ENCODE measurements around the gene ANO1. TPM values are rescaled to one million over a fixed set of nuclear protein-coding genes. Genes with fewer than 3 reads are reported as not detected.

The ANO1 gene
- total RNA-seq, 4 donors from 2014 or later = 1.7 to 13.9 (median 5.3) TPM

GRCh38 chr11:70095541-70096252 lies 17.6 kb downstream of the ANO1 start:
- DNase-seq (ENCODE audit: low spot score) (no peak), ATAC-seq (ENCODE audit: low FRiP score) (no peak)
- no peak for TF ChIP-seq CTCF (IDR thresholded peaks at IDR 0.05)

DNA sequence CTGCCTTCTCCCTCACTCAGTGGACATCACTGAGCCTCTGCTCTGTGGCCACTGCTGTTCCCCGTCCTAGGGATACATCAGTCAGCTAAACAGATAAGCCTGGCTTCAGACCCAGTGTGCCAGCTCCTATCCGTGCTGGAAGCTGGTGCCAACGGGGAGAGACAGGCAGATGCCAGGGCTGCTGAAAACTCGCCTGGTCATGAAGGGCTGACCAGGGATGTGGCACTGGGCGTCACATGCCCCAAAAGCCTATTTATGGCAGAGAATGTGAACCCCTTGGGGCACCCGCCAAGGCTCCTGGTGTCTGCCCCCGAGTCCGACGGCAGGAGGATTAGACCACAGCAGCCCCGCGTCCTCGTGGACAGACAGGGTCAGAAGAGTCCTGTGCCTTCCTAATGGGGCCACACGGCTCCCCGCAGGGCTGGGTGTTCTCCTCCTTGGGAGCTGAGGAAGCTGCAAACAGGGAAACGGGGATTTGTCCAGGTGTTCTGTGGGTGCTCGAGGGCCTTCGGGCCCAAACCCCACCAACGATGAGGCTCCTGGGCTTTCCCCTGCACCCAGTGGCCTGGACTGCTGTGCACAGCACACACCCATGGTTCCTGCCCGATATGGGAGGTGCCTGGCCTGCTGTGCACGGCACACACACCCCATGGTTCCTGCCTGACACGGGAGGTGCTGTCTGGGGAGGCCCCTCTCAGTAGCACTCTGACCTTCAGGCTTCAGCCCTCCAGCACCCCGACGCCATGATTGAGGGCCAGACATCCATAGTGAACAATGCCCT lies 19.9 kb downstream of the ANO1 start:
- no peak for DNase-seq (ENCODE audit: low spot score)

DNA sequence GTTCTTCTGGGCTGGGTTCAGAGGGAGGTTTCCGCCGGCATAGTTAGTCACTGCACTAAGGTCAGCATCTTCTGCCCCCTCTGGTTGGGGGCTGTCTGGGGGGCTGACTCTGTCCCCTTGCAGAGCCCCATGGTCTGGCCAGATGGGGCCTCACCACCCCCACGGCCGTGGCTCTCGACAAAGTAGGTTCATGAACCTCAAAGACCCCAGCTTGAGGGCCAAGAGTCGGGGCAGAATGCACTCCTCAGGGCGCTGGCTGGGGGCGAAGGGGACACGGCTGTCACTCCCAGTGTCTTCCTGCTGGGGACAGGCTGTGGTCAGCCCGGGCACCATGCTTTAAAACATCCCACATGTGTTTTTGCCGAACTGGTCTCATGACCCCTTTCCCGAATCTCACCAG lies 20.8 kb downstream of the ANO1 start:
- no peak for TF ChIP-seq CTCF (IDR thresholded peaks at IDR 0.05)
- no peak for DNase-seq (ENCODE audit: low spot score)
- no peak for ATAC-seq (ENCODE audit: low FRiP score)

More for the DNA sequence above, 19.9 kb downstream of the ANO1 start:
- no peak for TF ChIP-seq CTCF (IDR thresholded peaks at IDR 0.05)
- no peak for ATAC-seq (ENCODE audit: low FRiP score)

DNA sequence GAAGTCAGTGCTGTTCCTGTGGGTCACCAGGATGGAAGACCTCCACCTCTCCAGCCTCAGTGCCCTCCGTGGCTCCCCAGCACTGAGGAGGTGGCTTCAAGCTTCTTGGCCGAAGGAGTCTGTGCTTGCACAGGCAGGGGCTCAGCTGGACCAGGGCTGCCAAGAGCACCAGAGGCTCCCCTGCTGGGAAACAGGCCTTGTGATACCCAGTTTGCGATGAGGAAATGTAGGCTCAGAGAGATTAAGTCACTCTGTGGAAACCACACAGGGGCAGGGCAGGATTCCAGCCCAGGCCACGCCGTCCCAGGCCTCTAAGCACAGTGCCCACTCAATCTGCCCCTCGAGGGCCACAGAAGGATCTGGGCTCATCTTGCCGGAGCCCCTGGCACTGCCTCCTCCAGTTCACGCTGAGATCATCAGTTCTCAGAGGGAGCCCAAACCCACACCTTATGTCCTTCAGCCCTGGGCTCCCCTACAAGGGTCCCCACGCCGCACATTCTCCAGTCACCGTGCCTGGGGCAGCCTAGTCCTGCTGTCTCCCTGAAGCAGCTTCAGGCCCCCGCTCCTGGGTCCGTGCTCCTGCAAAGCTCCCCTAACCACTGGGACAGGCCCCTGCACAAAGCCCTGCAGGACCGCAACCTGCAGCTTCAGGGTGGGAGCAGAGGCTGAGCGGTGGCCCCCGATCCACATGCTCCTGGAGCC lies 21.6 kb downstream of the ANO1 start:
- no peak for TF ChIP-seq CTCF (IDR thresholded peaks at IDR 0.05)
- ATAC-seq (ENCODE audit: low FRiP score) = no peak
- DNase-seq (ENCODE audit: low spot score) = no peak

DNA sequence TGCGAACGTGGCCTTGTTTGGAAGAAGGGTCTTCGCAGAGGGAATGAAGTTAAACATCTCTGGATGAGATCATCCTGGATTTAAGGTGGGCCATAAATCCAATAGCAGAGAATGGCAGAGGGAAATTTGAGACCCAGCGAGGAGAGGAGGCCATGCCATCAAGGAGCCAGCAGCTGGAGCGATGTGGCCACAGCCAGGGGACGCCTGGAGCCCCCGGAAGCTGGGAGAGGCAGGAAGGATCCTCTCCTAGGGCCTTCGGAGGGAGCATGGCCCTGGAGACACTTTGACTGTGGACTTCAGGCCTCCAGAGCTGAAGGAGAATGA lies 22.1 kb downstream of the ANO1 start:
- no peak for TF ChIP-seq CTCF (IDR thresholded peaks at IDR 0.05)
- ATAC-seq (ENCODE audit: low FRiP score) = no peak
- DNase-seq (ENCODE audit: low spot score) = no peak

- TF ChIP-seq CTCF (IDR thresholded peaks at IDR 0.05) = no peak
- no peak for ATAC-seq (ENCODE audit: low FRiP score)
Observed at GRCh38 chr11:70100791-70101190, 22.7 kb downstream of the ANO1 start.

More at GRCh38 chr11:70100791-70101190, 22.7 kb downstream of the ANO1 start:
- DNase-seq (ENCODE audit: low spot score) = no peak
